Measurements from ENCODE around the gene CHRM4.

DNA sequence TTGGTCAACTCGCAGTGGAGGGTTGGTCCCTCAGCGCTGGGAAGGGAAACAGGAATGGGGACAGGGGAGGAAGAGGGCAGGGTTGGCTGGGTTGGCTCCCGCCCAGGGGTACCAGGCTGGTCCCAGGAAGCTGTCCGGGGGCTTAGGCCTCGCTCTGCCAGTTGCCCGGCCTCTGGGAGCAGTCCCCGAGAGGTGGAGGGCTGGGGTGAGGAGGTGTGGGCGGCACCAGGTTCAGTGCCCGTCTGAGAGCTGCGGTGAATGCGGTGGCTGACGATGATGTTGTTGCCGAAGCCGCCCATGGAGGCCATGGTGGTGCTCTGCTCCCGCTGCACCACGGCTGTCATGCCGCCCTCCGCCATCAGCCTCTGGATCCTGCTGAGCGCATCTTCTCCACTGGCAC, 6.0 kb upstream of the CHRM4 start:
- TF ChIP-seq POLR2AphosphoS5 (IDR thresholded peaks at IDR 0.05; ENCODE audit: low read depth, low read length) (no peak), POLR2A (IDR thresholded peaks at IDR 0.05; ENCODE audit: low read depth, low read length) (no peak), TAF1 (IDR thresholded peaks at IDR 0.05; ENCODE audit: low read depth, low read length) (no peak)

All from GM12891 (cell line).